ENCODE measurements around the gene PRKAA1. TPM values are rescaled to one million over a fixed set of nuclear protein-coding genes. Genes with fewer than 3 reads are reported as not detected.
"Not testable (repeated sequence)": the region's sequence is repeated elsewhere in the genome, so short reads cannot be mapped to it uniquely, and the experiment has no call there.

Gene PRKAA1
- polyA plus RNA-seq, 6 donors from 2014 or later: 22.6 to 44.8 (median 40.6) TPM

GRCh38 chr5:40722497-40722911 lies 75.7 kb downstream of the PRKAA1 start:
- peaks cover 0 to 11% (median 3%) of the 10 kb centered on the region in 3 donors for H3K4me1 Mint-ChIP-seq
- not testable (repeated sequence) for ATAC-seq (ENCODE audit: low read depth in 2 of 2); H3K4me3 Mint-ChIP-seq; H3K9me3 Mint-ChIP-seq; H3K27me3 Mint-ChIP-seq; DNase-seq; H3K27ac Mint-ChIP-seq
- peaks cover 23 to 38% of the 10 kb centered on the region in 2 donors for H3K36me3 Mint-ChIP-seq

DNA sequence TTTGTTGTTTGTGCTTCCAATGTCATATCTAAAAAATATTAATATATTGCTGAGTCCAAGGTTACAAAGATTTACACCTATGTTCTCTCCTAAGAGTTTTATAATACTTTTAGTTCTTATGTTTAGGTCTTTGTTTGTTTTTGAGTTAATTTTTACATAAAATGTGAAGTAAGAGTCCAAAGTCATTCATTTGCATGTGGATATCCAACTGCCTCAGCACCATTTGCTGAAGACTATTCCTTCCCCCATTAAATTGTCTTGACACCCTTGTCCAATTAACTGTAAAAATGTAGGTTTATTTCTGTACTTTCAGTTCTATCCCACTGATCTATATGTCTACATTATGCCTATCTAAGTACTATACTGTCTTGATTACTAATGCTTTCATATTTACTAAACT lies 78.1 kb downstream of the PRKAA1 start:
- Mint-ChIP-seq H3K4me1 (peaks cover 0 to 7% (median 6%) of the 10 kb centered on the region in 3 donors), H3K27me3 (no peaks in the 10 kb centered on the region), H3K27ac (peak overlapping the region in 1 of 6 donors; percentile 67), H3K4me3 (no peak overlapping the region), H3K9me3 (peaks cover 0 to 10% (median 5%) of the 10 kb centered on the region in 7 donors), H3K36me3 (peaks cover 15 to 27% of the 10 kb centered on the region in 2 donors)
- ATAC-seq (ENCODE audit: low read depth in 2 of 2): no peak
- no peak for DNase-seq

DNA sequence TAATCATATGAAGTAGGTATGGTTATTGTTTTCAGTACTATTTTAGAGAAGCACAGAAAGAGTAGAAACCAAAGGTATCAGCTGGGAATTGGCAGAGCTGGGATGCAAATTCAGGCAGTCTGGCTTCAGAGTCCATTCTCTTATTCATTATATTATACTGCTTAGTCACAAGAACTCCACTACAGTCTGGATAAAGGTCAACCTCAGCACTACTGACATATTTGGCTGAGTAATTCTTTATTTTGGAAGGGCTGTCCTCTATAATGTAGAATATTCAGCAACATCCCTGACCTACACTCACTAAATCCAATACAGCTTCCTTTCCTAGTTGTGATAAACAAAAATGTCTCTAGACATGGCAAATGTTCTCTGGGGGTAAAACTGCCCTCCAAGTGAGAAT lies 80.9 kb downstream of the PRKAA1 start:
- peaks cover 0 to 11% (median 5%) of the 10 kb centered on the region in 7 donors for H3K9me3 Mint-ChIP-seq
- H3K27me3 Mint-ChIP-seq: no peaks in the 10 kb centered on the region
- H3K27ac Mint-ChIP-seq: no peak overlapping the region
- peaks cover 0 to 7% (median 6%) of the 10 kb centered on the region in 3 donors for H3K4me1 Mint-ChIP-seq
- ATAC-seq (ENCODE audit: low read depth in 2 of 2) (no peak), DNase-seq (no peak)
- no peak overlapping the region for H3K4me3 Mint-ChIP-seq
- H3K36me3 Mint-ChIP-seq: peaks cover 15 to 28% of the 10 kb centered on the region in 2 donors

DNA sequence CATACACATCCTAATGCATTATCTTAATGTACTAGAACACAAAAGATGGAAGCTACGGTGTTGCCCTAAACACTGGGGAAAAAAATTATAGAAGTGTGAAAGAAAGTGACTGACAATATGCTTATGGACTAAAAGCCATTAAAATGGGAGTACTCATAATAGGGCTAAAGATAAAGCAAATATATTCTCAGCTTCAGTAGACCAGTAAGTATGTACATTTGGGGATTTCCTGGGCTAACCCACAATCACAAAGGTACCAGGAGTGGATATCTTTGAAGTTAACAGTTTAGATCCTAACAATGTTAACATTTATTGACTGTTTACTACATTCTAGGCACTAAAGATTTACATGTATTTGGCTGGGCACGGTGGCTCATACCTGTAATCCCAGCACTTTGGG lies 81.6 kb downstream of the PRKAA1 start:
- DNase-seq (no peak), ATAC-seq (ENCODE audit: low read depth in 2 of 2) (no peak)
- H3K9me3 Mint-ChIP-seq: peaks cover 0 to 10% (median 4%) of the 10 kb centered on the region in 7 donors
- H3K36me3 Mint-ChIP-seq: peaks cover 12 to 32% of the 10 kb centered on the region in 2 donors
- no peak overlapping the region for H3K27ac Mint-ChIP-seq
- no peak overlapping the region for H3K4me3 Mint-ChIP-seq
- H3K27me3 Mint-ChIP-seq: no peaks in the 10 kb centered on the region
- H3K4me1 Mint-ChIP-seq: peaks cover 0 to 7% (median 6%) of the 10 kb centered on the region in 3 donors

DNA sequence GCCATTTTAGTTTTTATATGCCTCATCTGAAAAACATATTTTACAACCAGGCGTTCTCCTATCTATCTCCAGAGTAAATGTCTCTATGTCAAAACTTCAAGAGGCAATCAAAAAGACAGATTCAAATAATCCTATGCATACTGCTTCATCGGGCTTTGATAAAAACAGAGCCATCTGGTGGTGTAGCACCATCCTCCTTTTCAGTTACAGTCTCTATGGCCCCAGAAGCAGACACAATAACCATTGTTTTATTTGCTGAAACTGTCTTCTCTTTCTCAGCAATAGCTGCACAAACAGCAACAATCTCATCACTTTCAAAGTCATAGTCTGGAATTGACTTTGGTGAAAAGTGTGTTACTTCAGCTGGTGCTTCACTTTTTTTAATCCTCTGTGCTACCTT lies 82.2 kb downstream of the PRKAA1 start:
- Mint-ChIP-seq H3K9me3 (peaks cover 0 to 6% (median 0%) of the 10 kb centered on the region in 7 donors), H3K27me3 (no peaks in the 10 kb centered on the region), H3K4me1 (peaks cover 0 to 7% (median 5%) of the 10 kb centered on the region in 3 donors), H3K36me3 (peaks cover 6 to 26% of the 10 kb centered on the region in 2 donors), H3K4me3 (no peak overlapping the region), H3K27ac (peak overlapping the region in 1 of 6 donors; percentile 68)
- no peak for ATAC-seq (ENCODE audit: low read depth in 2 of 2)
- no peak for DNase-seq

GRCh38 chr5:40714001-40714400 lies 84.2 kb downstream of the PRKAA1 start:
- Mint-ChIP-seq H3K36me3 (peaks cover 0 to 14% of the 10 kb centered on the region in 2 donors), H3K4me3 (no peak overlapping the region), H3K27ac (peak overlapping the region in 1 of 6 donors; percentile 49), H3K27me3 (no peaks in the 10 kb centered on the region), H3K4me1 (peaks cover 0 to 3% (median 0%) of the 10 kb centered on the region in 3 donors), H3K9me3 (peaks cover 0 to 7% (median 5%) of the 10 kb centered on the region in 7 donors)
- DNase-seq (no peak), ATAC-seq (ENCODE audit: low read depth in 2 of 2) (no peak)

DNA sequence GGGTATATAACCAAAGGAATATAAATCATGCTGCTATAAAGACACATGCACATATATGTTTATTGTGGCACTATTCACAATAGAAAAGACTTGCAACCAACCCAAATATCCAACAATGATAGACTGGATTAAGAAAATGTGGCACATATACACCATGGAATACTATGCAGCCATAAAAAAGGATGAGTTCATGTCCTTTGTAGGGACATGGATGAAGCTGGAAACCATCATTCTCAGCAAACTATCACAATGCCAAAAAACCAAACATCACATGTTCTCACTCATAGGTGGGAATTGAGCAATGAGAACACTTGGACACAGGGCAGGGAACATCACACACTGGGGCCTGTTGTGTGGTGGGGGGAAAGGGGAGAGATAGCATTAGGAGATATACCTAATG lies 87.6 kb downstream of the PRKAA1 start:
- peaks cover 0 to 12% (median 5%) of the 10 kb centered on the region in 7 donors for H3K9me3 Mint-ChIP-seq
- H3K36me3 Mint-ChIP-seq: peaks cover 8 to 19% of the 10 kb centered on the region in 2 donors
- ATAC-seq (ENCODE audit: low read depth in 2 of 2); DNase-seq; H3K27ac Mint-ChIP-seq; H3K4me3 Mint-ChIP-seq; H3K27me3 Mint-ChIP-seq; H3K4me1 Mint-ChIP-seq: not testable (repeated sequence)

Other genes with a start within 250 kb of the PRKAA1 start
- gene PTGER4, start 118.5 kb downstream of the PRKAA1 start, polyA plus RNA-seq (ENCODE audit: low read depth in 6 of 6): 10 to 100 TPM; 21.4 to 66.3 (median 38.7) TPM
- 10 to 100 TPM; 14.6 to 21.6 (median 18.9) TPM for gene TTC33, start 42.4 kb downstream of the PRKAA1 start, polyA plus RNA-seq (ENCODE audit: low read depth in 6 of 6)
- gene RPL37, start 36.8 kb upstream of the PRKAA1 start, polyA plus RNA-seq (ENCODE audit: low read depth in 6 of 6): 1,000 to 10,000 TPM in 5 of 6 donors, 100 to 1,000 TPM in 1; 981 to 2,519 (median 2,155) TPM
- 1 to 10 TPM; 1.4 to 3.6 (median 2.2) TPM for gene CARD6, start 43.0 kb upstream of the PRKAA1 start, polyA plus RNA-seq (ENCODE audit: low read depth in 6 of 6)
- gene C7, start 111.1 kb upstream of the PRKAA1 start, polyA plus RNA-seq (ENCODE audit: low read depth in 6 of 6): not detected